Activated naive CD4-positive, alpha-beta T cell treated with anti-CD3 and anti-CD28 coated beads for 36 hours (primary cell): ENCODE results near the gene RHOA. TPM values are rescaled to one million over a fixed set of nuclear protein-coding genes. Genes with fewer than 3 reads are reported as not detected.
"Not testable (repeated sequence)": the region's sequence is repeated elsewhere in the genome, so short reads cannot be mapped to it uniquely, and the experiment has no call there.

ENCODE experiments used
- CTCF ChIA-PET: fragments of 350-600 bp; sonication (Branson Sonifier 250); formaldehyde crosslinking; loops from one replicate; lab custom pipeline; 2021; ENCODE audit warnings: antibody characterized with exemption; lab: Charles Lee
- DNase-seq: peaks from one replicate; pipeline ENCODE4 v3.0.0-alpha.2; 2020
- H3K27ac Mint-ChIP-seq: one replicate; pipeline ENCODE4 v1.8.0; 2021; ENCODE audit warnings: mild to moderate bottlenecking, mixed read lengths
- H3K27me3 Mint-ChIP-seq: one replicate; pipeline ENCODE4 v1.8.0; 2021; ENCODE audit warnings: low read depth, mixed read lengths
- H3K36me3 Mint-ChIP-seq: one replicate; pipeline ENCODE4 v1.8.0; 2021; ENCODE audit warnings: low read depth, mixed read lengths
- H3K4me1 Mint-ChIP-seq: one replicate; pipeline ENCODE4 v1.8.0; 2021; ENCODE audit warnings: low read depth, mixed read lengths
- H3K4me3 Mint-ChIP-seq: one replicate; pipeline ENCODE4 v1.8.0; 2021; ENCODE audit warnings: mild to moderate bottlenecking, moderate library complexity, mixed read lengths
- H3K9me3 Mint-ChIP-seq: one replicate; pipeline ENCODE4 v1.8.0; 2021; ENCODE audit warnings: mixed read lengths
- intact Hi-C: fragments of 100-400 bp; cut with micrococcal nuclease; formaldehyde crosslinking; loops from one replicate; pipeline ENCODE4 v1.15.1; 2023
- total RNA-seq, 2 experiments: library from RNA; stranded (reverse); gene quantifications; one replicate each; pipeline ENCODE4 v1.2.3, GENCODE V29; 2021

RHOA gene
- total RNA-seq, 2 experiments from 2014 or later: 463 to 491 TPM

GRCh38 chr3:49339941-49340800 is 71.6 kb downstream of the RHOA start, which contains the start of gene USP4:
Gene USP4 (minus strand): TSS chr3:49340053. CDS start chr3:49340024, 29 bp downstream.
- peaks cover 44% of the 10 kb centered on the region for H3K4me1 Mint-ChIP-seq
- peaks cover 6% of the 10 kb centered on the region for H3K36me3 Mint-ChIP-seq
- H3K4me3 Mint-ChIP-seq: peak within 1 kb of the TSS; percentile 91
- no peaks in the 10 kb centered on the region for H3K9me3 Mint-ChIP-seq
- CTCF ChIA-PET: interaction anchor here (0.7 to 3.4 kb wide), 29 partner anchors 9 to 600 kb away, joined by 3 to 35 read pairs (median 4); partner anchors contain the start of gene NICN1
- DNase-seq: peak; percentile 96
- H3K27me3 Mint-ChIP-seq: no peaks in the 10 kb centered on the region
- intact Hi-C loops: loop anchor here (1.0 to 5.0 kb wide), 13 partner anchors 18 to 333 kb away; partner anchors contain the start of genes APEH, DAG1, GPX1 and KLHDC8B
- H3K27ac Mint-ChIP-seq: peak within 1 kb of the TSS; percentile 100

- H3K27ac Mint-ChIP-seq: peak overlapping the region; percentile 100
- CTCF ChIA-PET: interaction anchor here (1.1 to 3.4 kb wide), 20 partner anchors 9 to 600 kb away, joined by 3 to 35 read pairs (median 4); partner anchors contain the start of gene NICN1
- peak overlapping the region; percentile 91 for H3K4me3 Mint-ChIP-seq
- H3K36me3 Mint-ChIP-seq: peaks cover 11% of the 10 kb centered on the region
- H3K4me1 Mint-ChIP-seq: peaks cover 43% of the 10 kb centered on the region
- H3K9me3 Mint-ChIP-seq: no peaks in the 10 kb centered on the region
- no peaks in the 10 kb centered on the region for H3K27me3 Mint-ChIP-seq
- intact Hi-C loops: no loop called here
- DNase-seq: no peak
Observed at GRCh38 chr3:49339581-49339940, 72.2 kb downstream of the RHOA start.

- peaks cover 43% of the 10 kb centered on the region for H3K4me1 Mint-ChIP-seq
- no peaks in the 10 kb centered on the region for H3K9me3 Mint-ChIP-seq
- no peak for DNase-seq
- H3K36me3 Mint-ChIP-seq: peaks cover 36% of the 10 kb centered on the region
- peak overlapping the region; percentile 89 for H3K27ac Mint-ChIP-seq
- no peak overlapping the region for H3K4me3 Mint-ChIP-seq
- CTCF ChIA-PET: interaction anchor here (0.6 to 1.6 kb wide), 3 partner anchors 19 to 115 kb away, joined by 5 to 6 read pairs (median 5); no protein-coding TSS in a partner anchor
- intact Hi-C loops: no loop called here
- no peaks in the 10 kb centered on the region for H3K27me3 Mint-ChIP-seq
Observed at GRCh38 chr3:49333916-49334633, 77.7 kb downstream of the RHOA start.

GRCh38 chr3:49333091-49333490 is 78.7 kb downstream of the RHOA start:
- Mint-ChIP-seq H3K36me3 (peaks cover 34% of the 10 kb centered on the region), H3K27me3 (no peaks in the 10 kb centered on the region), H3K4me1 (peaks cover 33% of the 10 kb centered on the region), H3K27ac (peak overlapping the region; percentile 89), H3K4me3 (no peak overlapping the region), H3K9me3 (no peaks in the 10 kb centered on the region)
- CTCF ChIA-PET: interaction anchor here (1.6 kb wide), 1 partner anchor 116 kb away, joined by 5 read pairs; no protein-coding TSS in a partner anchor
- intact Hi-C loops: no loop called here
- DNase-seq: peak; percentile 33

- CTCF ChIA-PET: no interaction called here
- intact Hi-C loops: no loop called here
- Mint-ChIP-seq H3K36me3 (peaks cover 35% of the 10 kb centered on the region), H3K4me1 (peaks cover 17% of the 10 kb centered on the region), H3K27ac (no peak overlapping the region), H3K4me3 (no peak overlapping the region), H3K9me3 (no peaks in the 10 kb centered on the region), H3K27me3 (no peaks in the 10 kb centered on the region)
- DNase-seq: no peak
Observed at GRCh38 chr3:49329186-49329585, 82.6 kb downstream of the RHOA start.

- H3K4me3 Mint-ChIP-seq, H3K4me1 Mint-ChIP-seq, H3K27me3 Mint-ChIP-seq, intact Hi-C loops, CTCF ChIA-PET, DNase-seq, H3K9me3 Mint-ChIP-seq: not testable (repeated sequence)
- peak overlapping the region; percentile 5 for H3K27ac Mint-ChIP-seq
- peaks cover 32% of the 10 kb centered on the region for H3K36me3 Mint-ChIP-seq
Observed at GRCh38 chr3:49328350-49328749, 83.4 kb downstream of the RHOA start.

GRCh38 chr3:49327485-49327884 is 84.3 kb downstream of the RHOA start:
- CTCF ChIA-PET: no interaction called here
- Mint-ChIP-seq H3K4me1 (peaks cover 2% of the 10 kb centered on the region), H3K4me3 (no peak overlapping the region), H3K36me3 (peaks cover 28% of the 10 kb centered on the region), H3K27ac (no peak overlapping the region), H3K9me3 (no peaks in the 10 kb centered on the region), H3K27me3 (no peaks in the 10 kb centered on the region)
- no peak for DNase-seq
- intact Hi-C loops: no loop called here

- H3K27me3 Mint-ChIP-seq: no peaks in the 10 kb centered on the region
- H3K4me3 Mint-ChIP-seq: no peak overlapping the region
- no peaks in the 10 kb centered on the region for H3K4me1 Mint-ChIP-seq
- DNase-seq: no peak
- intact Hi-C loops: no loop called here
- CTCF ChIA-PET: interaction anchor here (1.4 kb wide), 1 partner anchor 337 kb away, joined by 7 read pairs; no protein-coding TSS in a partner anchor
- H3K36me3 Mint-ChIP-seq: peaks cover 33% of the 10 kb centered on the region
- H3K27ac Mint-ChIP-seq: no peak overlapping the region
- no peaks in the 10 kb centered on the region for H3K9me3 Mint-ChIP-seq
Observed at GRCh38 chr3:49324768-49325167, 87.0 kb downstream of the RHOA start.

- peaks cover 16% of the 10 kb centered on the region for H3K36me3 Mint-ChIP-seq
Observed at GRCh38 chr3:49316696-49317457, 94.9 kb downstream of the RHOA start.

GRCh38 chr3:49313896-49314688 is 97.7 kb downstream of the RHOA start:
- H3K36me3 Mint-ChIP-seq: peaks cover 17% of the 10 kb centered on the region
- peak overlapping the region; percentile 59 for H3K27ac Mint-ChIP-seq
- H3K4me1 Mint-ChIP-seq: peaks cover 9% of the 10 kb centered on the region
- H3K4me3 Mint-ChIP-seq: no peak overlapping the region
- no peaks in the 10 kb centered on the region for H3K9me3 Mint-ChIP-seq
- no peak for DNase-seq
- intact Hi-C loops: no loop called here
- H3K27me3 Mint-ChIP-seq: no peaks in the 10 kb centered on the region
- CTCF ChIA-PET: no interaction called here

More at GRCh38 chr3:49316696-49317457, 94.9 kb downstream of the RHOA start:
- CTCF ChIA-PET: interaction anchor here (0.9 kb wide), 1 partner anchor 15 kb away, joined by 3 read pairs; no protein-coding TSS in a partner anchor
- intact Hi-C loops: no loop called here
- Mint-ChIP-seq H3K9me3 (no peaks in the 10 kb centered on the region), H3K27me3 (no peaks in the 10 kb centered on the region), H3K27ac (no peak overlapping the region), H3K4me1 (peaks cover 9% of the 10 kb centered on the region), H3K4me3 (no peak overlapping the region)
- no peak for DNase-seq

- Mint-ChIP-seq H3K4me3 (no peak overlapping the region), H3K4me1 (peaks cover 9% of the 10 kb centered on the region), H3K36me3 (peaks cover 18% of the 10 kb centered on the region), H3K9me3 (no peaks in the 10 kb centered on the region), H3K27ac (no peak overlapping the region), H3K27me3 (no peaks in the 10 kb centered on the region)
- CTCF ChIA-PET: no interaction called here
- intact Hi-C loops: no loop called here
- DNase-seq: no peak
Observed at GRCh38 chr3:49311283-49311682, 100.5 kb downstream of the RHOA start.
